Skeletal muscle tissue (tissue), 4 donors: Measurements from ENCODE around the gene CD40LG. TPM values are rescaled to one million over a fixed set of nuclear protein-coding genes. Genes with fewer than 3 reads are reported as not detected.

ENCODE experiments used
- H3K27ac ChIP-seq: one replicate; pipeline ENCODE4 v1.7.0; 2013; ENCODE audit warnings: mild to moderate bottlenecking, low read depth, low read length, inconsistent platforms
- H3K27me3 ChIP-seq, 3 donors: one replicate each; pipeline ENCODE4 v1.7.0; 2013; ENCODE audit warnings: low read length in 3 of 3; ENCODE audit not compliant: control insufficient read depth in 3 of 3, insufficient read depth in 3 of 3
- H3K36me3 ChIP-seq, 3 donors: one replicate each; pipeline ENCODE4 v1.7.0; 2013; ENCODE audit warnings: low read length in 3 of 3; ENCODE audit not compliant: control insufficient read depth in 3 of 3, insufficient read depth in 3 of 3
- H3K4me1 ChIP-seq, 3 donors: one replicate each; pipeline ENCODE4 v1.7.0; 2013; ENCODE audit warnings: low read length in 3 of 3, mild to moderate bottlenecking in 3 of 3; ENCODE audit not compliant: control insufficient read depth in 3 of 3, insufficient read depth in 3 of 3
- H3K4me3 ChIP-seq, 3 donors: one replicate each; pipeline ENCODE4 v1.7.0; 2013; ENCODE audit warnings: low read length in 3 of 3
- H3K9ac ChIP-seq, 3 donors: one replicate each; pipeline ENCODE4 v1.7.0; 2013; ENCODE audit warnings: low read length in 3 of 3, mild to moderate bottlenecking in 3 of 3, moderate library complexity in 2 of 3, low read depth in 1 of 3
- H3K9me3 ChIP-seq, 3 donors: one replicate each; pipeline ENCODE4 v1.7.0; 2013; ENCODE audit warnings: low read length in 3 of 3; ENCODE audit not compliant: control insufficient read depth in 3 of 3
- total RNA-seq: library from RNA; depleted of rRNA; stranded (reverse); fragments of >200 nt; gene quantifications from one replicate; pipeline ENCODE4 v1.2.3, GENCODE V29; 2014
- donor health status: Osteomylitis.

The CD40LG gene
- not detected for total RNA-seq

- Histone ChIP-seq H3K36me3 (no peaks in the 10 kb centered on the region), H3K4me1 (peaks cover 0 to 3% (median 0%) of the 10 kb centered on the region in 3 donors), H3K27me3 (peaks cover 0 to 3% (median 0%) of the 10 kb centered on the region in 3 donors), H3K27ac (no peak within 1 kb of the TSS), H3K4me3 (no peak within 1 kb of the TSS), H3K9ac (no peak within 1 kb of the TSS), H3K9me3 (no peaks in the 10 kb centered on the region)
Measured at GRCh38 chrX:136647677-136648360, at the start of gene CD40LG. TSS of gene CD40LG (plus strand) at chrX:136648158. CDS start at chrX:136648249, 91 bp downstream.

DNA sequence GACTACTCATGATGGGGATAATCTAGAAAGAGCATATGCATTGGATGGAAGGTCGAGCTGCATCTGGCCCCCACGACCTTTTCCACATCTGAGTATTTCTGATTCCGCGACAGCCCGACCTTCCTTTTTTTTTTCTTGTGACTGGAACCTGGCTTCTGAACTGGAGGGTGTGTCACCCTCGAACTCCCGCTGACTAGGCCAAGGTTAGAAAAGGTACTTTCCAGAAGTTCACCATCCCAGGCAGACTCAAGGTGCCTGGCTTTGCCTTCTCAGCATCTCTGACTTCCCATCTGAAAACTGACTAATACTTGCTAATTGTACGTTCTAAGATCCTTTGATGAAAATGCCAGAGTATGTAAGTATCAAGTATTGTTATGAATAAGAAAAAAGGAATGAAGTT, 49.3 kb upstream of the CD40LG start:
- Histone ChIP-seq H3K36me3 (no peaks in the 10 kb centered on the region), H3K27ac (no peak overlapping the region), H3K9me3 (no peaks in the 10 kb centered on the region), H3K4me1 (no peaks in the 10 kb centered on the region), H3K27me3 (peaks cover 0 to 5% (median 0%) of the 10 kb centered on the region in 3 donors), H3K9ac (no peak overlapping the region), H3K4me3 (no peak overlapping the region)

- Histone ChIP-seq H3K36me3 (no peaks in the 10 kb centered on the region), H3K4me1 (no peaks in the 10 kb centered on the region), H3K27ac (no peak overlapping the region), H3K4me3 (no peak overlapping the region), H3K9ac (no peak overlapping the region), H3K27me3 (peaks cover 0 to 5% (median 0%) of the 10 kb centered on the region in 3 donors), H3K9me3 (no peaks in the 10 kb centered on the region)
Measured at GRCh38 chrX:136600059-136600458, 47.9 kb upstream of the CD40LG start.

DNA sequence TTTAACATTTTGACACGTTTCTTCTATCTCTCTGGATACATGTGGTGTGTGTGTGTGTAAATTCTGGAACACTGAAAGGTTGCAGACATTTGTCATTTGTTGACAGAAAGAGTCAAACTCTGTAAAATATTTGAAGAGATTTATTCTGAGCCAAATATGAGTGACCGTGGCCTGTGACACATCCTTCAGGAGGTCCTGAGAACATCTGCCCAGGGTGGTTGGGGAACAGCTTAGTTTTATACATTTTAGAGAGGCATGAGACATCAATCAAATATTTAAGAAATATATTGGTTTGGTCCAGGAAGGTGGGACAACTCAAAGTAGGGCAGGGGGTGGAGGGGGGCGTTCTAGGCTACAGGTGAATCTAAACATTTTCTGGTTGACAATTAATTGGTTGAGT, 40.7 kb upstream of the CD40LG start:
- no peaks in the 10 kb centered on the region for H3K36me3 ChIP-seq
- H3K27me3 ChIP-seq: peaks cover 0 to 2% (median 0%) of the 10 kb centered on the region in 3 donors
- H3K9ac ChIP-seq: no peak overlapping the region
- no peaks in the 10 kb centered on the region for H3K4me1 ChIP-seq
- H3K4me3 ChIP-seq: no peak overlapping the region
- H3K9me3 ChIP-seq: no peaks in the 10 kb centered on the region
- H3K27ac ChIP-seq: no peak overlapping the region

GRCh38 chrX:136608295-136608933, 39.5 kb upstream of the CD40LG start:
- no peak overlapping the region for H3K27ac ChIP-seq
- no peaks in the 10 kb centered on the region for H3K9me3 ChIP-seq
- H3K36me3 ChIP-seq: no peaks in the 10 kb centered on the region
- no peak overlapping the region for H3K9ac ChIP-seq
- H3K4me1 ChIP-seq: no peaks in the 10 kb centered on the region
- H3K27me3 ChIP-seq: no peaks in the 10 kb centered on the region
- H3K4me3 ChIP-seq: no peak overlapping the region

DNA sequence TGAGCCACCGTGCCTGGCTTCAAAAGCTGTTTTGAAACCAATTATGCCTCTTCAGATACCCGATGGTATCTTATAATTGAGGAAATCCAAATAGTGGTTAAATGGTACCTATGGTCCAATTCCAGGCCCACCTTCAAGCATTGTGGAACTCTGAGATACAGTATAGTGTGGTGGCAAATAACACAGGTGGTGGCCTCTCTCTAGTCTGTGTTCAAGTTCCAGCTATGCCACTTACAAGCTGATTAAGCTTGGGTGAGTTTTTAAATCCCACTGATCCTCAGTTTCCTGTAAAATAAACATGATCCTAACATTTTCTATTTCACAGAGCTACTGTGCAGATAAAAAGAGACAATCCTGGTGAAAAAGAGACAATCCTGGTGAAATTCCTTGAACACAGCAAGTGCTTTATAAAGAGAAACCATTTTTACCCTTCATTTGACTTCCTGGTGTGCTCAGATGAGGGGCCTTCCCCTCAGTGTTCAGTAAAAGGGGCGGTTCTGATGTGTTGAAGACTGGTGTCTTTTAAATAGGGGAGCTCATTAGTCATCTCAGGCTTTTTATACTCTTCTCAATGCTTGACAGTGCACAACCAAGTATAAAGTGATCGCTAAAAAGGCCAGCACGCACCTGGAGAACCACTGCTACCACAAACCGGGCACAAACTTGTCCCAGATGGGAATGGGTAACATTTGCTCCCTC, 30.8 kb upstream of the CD40LG start:
- H3K4me1 ChIP-seq: no peaks in the 10 kb centered on the region
- H3K27ac ChIP-seq: no peak overlapping the region
- no peak overlapping the region for H3K4me3 ChIP-seq
- no peaks in the 10 kb centered on the region for H3K9me3 ChIP-seq
- H3K27me3 ChIP-seq: no peaks in the 10 kb centered on the region
- H3K36me3 ChIP-seq: no peaks in the 10 kb centered on the region
- no peak overlapping the region for H3K9ac ChIP-seq

DNA sequence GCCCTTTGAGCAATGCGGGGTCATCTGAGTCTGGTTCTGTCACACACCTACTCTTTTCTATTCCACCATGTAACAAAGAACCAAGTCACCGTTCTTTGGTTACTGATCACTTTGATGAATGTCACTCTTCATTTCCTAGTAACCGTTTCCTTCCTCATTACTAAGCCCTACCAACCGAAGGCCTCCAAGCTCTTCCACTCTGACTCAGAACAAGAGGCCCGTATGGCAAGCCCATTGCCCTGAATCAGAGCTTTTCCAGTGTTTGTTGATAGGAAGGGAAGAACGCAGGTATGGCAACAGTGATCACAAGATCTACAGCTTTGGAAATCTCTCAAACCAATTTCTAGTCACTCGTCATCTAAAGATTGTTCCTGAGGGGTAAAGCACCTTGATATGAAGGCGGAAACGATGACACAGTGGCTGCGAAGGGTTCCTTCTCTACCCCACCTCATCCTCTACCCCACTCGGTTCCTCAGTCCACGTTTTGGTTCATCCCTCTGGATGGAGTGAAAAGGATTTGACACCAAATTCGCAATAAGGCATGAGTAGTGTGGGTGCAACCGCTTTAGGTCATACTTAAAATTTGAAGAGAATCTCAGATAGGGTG, 28.0 kb upstream of the CD40LG start:
- Histone ChIP-seq H3K9ac (no peak overlapping the region), H3K9me3 (no peaks in the 10 kb centered on the region), H3K27ac (no peak overlapping the region), H3K4me3 (no peak overlapping the region), H3K4me1 (no peaks in the 10 kb centered on the region), H3K27me3 (no peaks in the 10 kb centered on the region), H3K36me3 (no peaks in the 10 kb centered on the region)

DNA sequence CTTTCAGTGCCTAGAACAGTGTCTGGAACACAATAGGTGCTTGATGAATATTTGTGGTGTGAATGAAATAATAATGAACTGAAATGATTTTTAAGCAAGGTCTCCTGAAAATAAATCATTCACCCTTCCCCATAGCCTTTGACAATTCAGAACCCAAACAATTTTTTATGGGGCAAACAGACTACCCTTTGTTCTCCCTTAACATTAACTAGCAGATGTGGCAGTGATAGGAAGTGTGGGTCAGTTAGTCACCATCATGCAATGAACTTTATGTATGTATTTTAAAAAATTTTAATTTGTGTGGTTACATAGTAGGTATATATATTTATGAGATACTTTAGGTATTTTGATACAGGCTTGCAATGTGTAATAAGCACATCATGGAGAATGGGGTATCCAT, 27.2 kb upstream of the CD40LG start:
- H3K9me3 ChIP-seq: no peaks in the 10 kb centered on the region

GRCh38 chrX:136622568-136622967, 25.4 kb upstream of the CD40LG start:
- Histone ChIP-seq H3K27ac (no peak overlapping the region), H3K4me1 (no peaks in the 10 kb centered on the region), H3K36me3 (no peaks in the 10 kb centered on the region), H3K4me3 (no peak overlapping the region), H3K9me3 (no peaks in the 10 kb centered on the region), H3K9ac (no peak overlapping the region), H3K27me3 (no peaks in the 10 kb centered on the region)

More for the DNA sequence above, 27.2 kb upstream of the CD40LG start:
- Histone ChIP-seq H3K4me3 (no peak overlapping the region), H3K27ac (no peak overlapping the region), H3K36me3 (no peaks in the 10 kb centered on the region), H3K9ac (no peak overlapping the region), H3K27me3 (no peaks in the 10 kb centered on the region), H3K4me1 (no peaks in the 10 kb centered on the region)

- Histone ChIP-seq H3K4me1 (no peaks in the 10 kb centered on the region), H3K9me3 (no peaks in the 10 kb centered on the region), H3K27me3 (no peaks in the 10 kb centered on the region), H3K27ac (no peak overlapping the region), H3K9ac (no peak overlapping the region), H3K4me3 (no peak overlapping the region), H3K36me3 (no peaks in the 10 kb centered on the region)
Measured at GRCh38 chrX:136623396-136623795, 24.6 kb upstream of the CD40LG start.
